Endometrial microvascular endothelial cells (primary cell): ENCODE measurements around the gene TM4SF4. TPM values are rescaled to one million over a fixed set of nuclear protein-coding genes. Genes with fewer than 3 reads are reported as not detected.
"Not testable (repeated sequence)": the region's sequence is repeated elsewhere in the genome, so short reads cannot be mapped to it uniquely, and the experiment has no call there.

Experiments
- in situ Hi-C: cut with HindIII; loops from 2 replicates; pipeline ENCODE4 v1.10.0; 2017; ENCODE audit warnings: low sequenced_read_pairs, low pct_unique_long_range_greater_than_20kb; ENCODE audit errors: inconsistent ontology term
- total RNA-seq: library from RNA; depleted of rRNA; stranded (reverse); fragments of >200 nt; gene quantifications from one replicate; pipeline ENCODE4 v1.2.3, GENCODE V29; 2015; ENCODE audit errors: inconsistent ontology term

TM4SF4 gene, protein sequence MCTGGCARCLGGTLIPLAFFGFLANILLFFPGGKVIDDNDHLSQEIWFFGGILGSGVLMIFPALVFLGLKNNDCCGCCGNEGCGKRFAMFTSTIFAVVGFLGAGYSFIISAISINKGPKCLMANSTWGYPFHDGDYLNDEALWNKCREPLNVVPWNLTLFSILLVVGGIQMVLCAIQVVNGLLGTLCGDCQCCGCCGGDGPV
- total RNA-seq = not detected

DNA sequence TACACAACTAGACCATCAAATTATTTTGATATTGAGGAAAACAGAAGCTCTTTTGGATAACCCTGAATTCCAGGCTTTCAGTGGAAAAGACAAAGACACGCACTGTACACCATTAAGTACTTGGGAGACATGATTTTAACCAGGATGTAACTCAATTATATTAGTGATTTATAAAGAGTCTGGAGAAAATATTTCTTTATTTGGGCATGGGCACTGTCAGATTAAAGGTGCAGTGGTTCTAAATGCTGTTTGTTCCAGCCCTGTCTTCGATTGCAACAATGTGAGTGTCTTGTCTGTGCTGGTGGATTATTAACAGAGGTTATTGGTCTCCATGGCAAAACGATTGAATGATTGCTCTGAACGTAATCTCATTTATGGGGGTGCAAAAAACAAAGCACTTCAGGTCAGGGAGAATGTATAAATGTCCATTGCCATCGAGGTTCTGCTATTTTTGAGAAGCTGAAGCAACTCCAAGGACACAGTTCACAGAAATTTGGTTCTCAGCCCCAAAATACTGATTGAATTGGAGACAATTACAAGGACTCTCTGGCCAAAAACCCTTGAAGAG lies at the start of gene TM4SF4:
Gene TM4SF4 (plus strand): TSS at position 448 of the 568 bp plus-strand sequence. CDS start 181 bp downstream, outside the sequence.
- in situ Hi-C loops = no loop called here

DNA sequence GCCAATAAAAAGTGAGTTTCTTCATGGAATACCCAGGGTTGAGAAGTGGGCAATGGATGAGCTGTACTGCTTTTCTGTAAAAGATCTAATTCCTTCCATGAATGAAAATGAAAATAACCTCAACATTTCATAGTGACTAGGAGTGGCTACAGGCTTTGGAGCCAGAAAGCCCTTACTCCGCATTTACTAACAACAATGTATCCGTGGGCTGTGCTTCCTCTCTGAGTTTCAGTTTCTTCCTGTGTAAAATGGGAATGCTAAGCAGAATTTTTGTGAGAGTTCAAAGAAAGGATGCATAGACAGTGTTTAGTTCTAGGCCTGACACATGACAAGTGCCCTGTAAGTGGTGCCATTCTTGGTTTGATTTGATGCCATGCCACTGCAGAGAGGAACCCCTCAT lies 49.6 kb upstream of the TM4SF4 start:
- in situ Hi-C loops = no loop called here

DNA sequence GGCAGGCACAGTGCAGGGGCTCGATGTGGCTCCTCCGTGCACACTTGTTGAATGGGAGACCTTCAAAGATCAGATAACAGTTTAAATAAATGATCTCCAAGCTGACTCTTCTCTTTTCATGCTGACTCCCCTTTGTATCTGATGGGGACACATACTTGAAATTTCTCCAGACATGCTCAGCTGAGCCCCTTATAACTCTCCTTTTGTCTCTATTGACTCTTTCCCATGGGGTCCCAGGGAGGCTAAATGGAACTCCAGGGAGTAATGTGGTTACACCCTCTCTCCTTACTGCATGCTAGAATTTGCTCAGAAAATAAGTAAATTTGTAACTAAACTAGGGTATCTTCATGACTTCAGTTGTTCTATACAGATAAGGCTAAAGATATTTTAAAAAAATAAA lies 48.2 kb upstream of the TM4SF4 start:
- in situ Hi-C loops = no loop called here

DNA sequence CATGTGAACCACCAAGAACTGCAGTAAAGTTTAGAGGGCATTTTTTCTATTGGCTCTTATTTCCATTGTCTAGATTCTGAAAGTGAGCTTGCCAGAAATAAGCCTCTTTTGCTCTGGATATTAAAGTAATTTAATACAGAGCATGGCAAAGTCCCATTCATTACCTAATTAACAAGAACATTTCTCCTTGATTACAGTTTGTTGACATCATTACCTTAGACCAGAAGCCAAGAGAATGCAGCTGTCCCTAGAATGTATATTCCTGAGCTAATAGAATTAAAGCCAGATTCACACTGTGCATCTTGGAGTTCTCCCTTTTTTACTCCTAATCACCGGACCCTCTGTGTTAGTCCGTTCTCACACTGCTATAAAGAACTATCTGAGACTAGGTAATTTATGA lies 46.4 kb upstream of the TM4SF4 start:
- in situ Hi-C loops = no loop called here

DNA sequence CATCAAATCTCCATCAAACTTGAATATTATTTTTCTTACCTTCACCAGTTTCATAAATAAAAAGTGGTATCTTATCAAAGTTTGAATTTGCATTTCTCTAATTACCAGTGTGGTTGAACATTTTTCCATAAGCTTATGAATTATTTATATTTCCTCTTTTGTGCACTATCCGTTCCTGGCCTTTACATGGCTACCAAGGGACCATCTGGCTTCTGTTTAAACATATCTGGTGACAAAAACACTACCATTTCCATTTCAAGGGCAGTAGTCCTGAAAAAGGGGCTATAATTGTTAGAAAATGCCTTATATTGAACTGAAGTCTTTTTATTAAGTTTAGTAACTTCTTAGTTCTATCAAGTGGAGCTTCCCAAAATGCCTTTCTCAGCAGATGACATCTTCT lies 44.3 kb upstream of the TM4SF4 start:
- in situ Hi-C loops = no loop called here

DNA sequence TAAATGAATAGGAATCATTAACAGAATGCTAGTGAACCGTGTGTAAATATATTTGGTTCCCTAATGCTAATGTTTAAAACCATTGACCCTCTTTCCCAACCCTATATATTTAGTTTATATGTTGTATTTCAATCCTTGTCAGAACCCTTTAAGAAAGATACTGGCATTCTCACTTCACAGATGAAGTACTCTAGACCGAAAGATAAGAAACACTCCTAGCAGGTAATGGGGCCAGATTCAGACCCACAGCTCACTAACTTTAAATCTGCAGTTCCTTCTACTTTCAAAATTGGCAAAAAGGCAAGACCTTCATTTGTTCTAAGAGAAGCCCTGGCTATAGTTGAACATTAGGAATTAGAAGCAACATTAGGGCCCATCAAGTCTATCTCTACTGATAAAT lies 42.3 kb upstream of the TM4SF4 start:
- in situ Hi-C loops = no loop called here

DNA sequence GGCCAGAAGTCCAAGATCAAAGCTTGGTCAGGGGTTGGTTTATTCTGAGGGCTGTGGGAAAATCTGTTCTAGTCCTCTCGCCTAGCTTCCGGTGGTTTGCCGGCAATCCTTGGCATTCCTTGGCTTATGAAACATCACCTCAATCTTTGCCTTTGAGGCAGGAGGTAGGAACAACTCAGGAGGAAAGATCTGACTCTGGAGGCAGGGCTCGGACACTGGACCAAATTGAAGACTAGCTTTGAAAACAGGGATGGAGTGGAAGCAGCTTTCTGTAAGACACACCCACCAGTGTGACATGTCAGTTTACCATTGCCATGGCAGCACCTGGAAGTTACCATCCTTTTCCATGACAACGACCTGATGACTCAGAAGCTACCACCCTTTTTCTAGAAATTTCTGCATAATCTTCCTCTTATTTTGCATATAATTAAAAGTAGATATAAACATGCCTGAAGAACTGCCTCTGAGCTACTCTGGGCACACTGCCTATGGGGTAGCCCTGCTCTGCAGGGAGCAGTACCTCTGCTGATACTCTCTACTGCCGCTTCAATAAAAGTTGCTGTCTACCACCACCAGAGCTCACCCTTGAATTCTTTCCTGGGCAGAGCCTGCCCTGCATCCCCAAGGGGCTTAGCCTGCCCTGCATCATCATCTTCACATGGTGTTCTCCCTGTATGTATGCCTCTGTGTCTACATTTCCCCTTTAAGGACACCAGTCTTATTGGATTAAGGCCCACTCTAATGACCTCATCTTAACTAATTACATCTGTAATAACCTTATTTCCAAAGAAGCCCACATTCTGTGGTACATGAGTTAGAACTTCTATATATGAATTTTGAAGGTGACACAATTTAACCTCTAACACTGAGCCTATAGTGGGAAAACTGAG lies 38.3 kb upstream of the TM4SF4 start:
- in situ Hi-C loops = no loop called here

DNA sequence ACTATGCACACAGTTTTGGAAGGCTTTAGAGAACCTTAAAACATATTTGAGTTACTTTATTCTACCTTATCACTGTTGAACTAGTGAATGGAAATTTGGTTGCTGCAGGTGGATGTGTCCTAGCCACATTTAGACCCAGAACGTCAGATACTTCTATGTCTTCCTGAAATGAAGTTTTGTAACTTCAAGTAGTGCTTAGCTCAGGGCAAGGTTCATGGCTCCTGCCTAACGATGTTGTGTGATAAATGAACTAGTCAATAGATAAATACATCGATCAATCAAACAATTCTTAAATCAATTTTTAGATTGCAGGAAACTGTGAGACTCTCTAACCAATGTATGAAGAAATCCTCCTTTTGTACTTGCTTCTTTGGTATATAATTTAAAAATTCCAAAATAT lies 37.2 kb upstream of the TM4SF4 start:
- in situ Hi-C loops = no loop called here

DNA sequence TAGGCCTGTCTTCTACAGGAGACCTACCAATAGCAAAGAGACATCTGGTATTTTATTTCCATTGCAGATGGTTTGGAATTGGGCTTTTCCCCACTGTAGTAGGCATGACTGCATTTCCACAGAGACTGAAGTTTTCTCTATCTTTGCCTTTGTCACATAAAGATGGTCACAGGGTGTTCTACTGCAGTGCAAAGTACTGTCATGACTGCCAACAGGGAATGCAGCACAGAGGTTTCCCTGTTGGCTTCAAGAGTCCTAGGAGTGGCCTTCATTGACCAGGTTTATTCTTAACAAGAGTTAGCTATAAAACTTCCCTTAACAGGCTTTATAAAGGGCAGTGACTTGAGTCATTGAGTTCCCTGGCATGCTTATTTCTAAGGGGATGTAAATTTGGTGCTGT lies 36.8 kb upstream of the TM4SF4 start:
- in situ Hi-C loops = no loop called here

DNA sequence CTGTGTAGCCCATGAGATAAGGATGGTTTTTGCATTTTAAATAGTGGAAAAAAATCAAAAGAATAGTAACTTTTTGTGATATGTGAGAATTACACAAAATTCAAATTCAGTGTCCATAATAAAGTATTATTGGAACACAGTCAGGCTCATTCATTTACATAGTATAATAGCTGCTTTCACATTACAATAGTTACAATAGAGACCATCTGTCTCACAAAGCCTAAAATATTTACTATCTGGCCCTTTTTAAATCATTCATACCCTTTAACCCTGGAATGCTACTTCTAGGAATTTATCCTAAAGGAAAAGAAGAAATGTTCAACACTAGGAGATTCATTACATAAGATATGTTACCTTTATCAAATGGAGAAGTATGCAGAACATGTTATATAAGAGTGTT lies 35.5 kb upstream of the TM4SF4 start:
- in situ Hi-C loops = no loop called here

DNA sequence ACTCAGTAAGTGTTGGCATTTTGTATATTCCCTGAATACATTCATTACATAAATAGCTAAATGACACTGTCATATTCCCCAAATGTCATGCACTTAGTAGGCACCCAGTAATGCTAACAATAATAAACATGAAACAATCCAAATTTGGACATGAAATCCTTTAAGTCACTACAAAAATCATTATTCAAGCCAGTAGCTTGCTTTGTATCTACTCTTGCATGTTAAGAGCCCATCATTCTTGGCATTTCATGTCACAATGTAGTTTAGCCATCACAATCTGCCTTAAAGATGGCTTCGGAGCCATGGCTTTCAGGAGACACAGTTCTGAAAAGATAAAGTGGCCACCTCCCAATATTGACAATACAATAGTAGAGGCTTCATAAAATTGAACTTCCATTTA lies 32.9 kb upstream of the TM4SF4 start:
- in situ Hi-C loops = no loop called here

DNA sequence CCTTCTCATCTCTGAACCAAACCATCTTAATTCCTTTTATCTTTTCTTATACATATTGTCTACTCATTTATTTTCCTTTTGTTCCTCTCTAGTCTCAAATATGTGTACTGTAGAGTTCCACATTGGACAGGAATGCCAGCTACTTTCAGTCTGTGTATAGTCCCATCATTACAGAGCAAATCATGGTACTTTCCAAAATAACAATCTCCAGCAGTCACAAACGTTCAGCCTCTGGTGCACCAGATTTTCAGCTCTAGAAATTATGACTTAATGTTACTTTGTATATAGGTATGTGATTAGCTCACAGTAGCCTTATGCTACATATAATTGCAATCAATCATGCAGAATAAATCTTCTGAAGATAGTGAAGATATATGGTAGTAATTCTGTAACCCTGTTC lies 32.5 kb upstream of the TM4SF4 start:
- in situ Hi-C loops = no loop called here

DNA sequence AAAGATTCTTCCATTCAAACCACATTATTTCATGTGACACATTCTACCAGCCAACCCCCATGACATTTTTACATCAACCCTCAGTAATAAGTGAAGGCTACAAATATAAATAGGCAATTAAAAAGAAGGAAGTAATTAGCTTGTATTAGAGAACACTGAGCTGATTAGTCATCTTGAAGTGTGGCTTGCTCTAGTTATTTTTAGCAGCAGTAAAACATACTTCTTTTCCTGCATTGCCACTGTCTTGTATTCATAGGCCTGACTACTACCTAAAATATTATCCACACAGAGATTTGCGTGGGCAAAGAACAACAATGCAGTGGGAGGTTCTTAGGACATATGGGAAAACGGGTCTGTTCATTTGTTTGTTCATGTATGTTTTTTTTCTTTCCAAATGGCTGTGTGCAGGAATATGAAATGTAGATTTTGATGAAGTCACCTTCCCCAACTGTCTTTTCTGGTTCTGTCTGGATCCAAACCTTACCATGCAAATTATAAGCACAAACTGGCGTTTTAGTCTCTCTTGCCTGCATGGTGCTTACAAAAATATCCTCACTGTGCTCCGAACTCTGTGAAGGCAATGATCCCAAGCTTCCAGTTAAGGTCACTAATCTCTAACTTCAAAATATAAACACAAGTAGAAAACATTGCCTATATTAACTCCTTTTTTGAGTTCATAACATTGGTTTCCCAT lies 31.5 kb upstream of the TM4SF4 start:
- in situ Hi-C loops = no loop called here

DNA sequence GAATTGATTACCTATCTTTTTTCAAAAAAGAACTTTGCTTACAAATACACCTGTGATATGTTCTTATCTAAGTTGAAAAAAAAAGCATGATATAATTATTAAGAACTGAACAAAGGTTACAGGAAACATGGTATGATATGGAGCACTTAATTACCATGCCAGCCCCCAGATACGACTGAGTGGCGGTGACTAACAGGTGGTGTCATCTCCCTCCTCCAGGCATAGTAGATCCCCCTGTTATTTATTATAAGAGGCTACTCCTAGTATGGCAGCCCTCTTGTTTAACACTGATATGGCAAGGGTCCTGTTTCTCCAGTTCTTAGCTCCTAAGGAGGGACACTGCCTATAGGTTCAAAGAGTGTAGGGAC lies 31.0 kb upstream of the TM4SF4 start:
- in situ Hi-C loops = no loop called here

DNA sequence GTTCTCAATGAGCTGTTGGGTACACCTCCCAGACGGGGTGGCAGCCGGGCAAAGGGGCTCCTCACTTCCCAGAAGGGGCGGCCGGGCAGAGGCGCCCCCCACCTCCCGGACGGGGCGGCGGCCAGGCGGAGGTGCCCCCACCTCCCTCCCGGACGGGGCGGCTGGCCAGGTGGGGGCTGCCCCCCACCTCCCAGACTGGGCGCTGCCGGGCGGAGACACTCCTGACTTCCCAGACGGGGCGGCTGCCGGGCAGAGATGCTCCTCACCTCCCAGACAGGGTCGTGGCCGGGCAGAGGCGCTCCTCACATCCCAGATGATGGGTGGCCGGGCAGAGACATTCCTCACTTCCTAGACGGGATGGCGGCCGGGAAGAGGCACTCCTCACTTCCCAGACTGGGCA lies 29.6 kb upstream of the TM4SF4 start:
- in situ Hi-C loops = not testable (repeated sequence)

DNA sequence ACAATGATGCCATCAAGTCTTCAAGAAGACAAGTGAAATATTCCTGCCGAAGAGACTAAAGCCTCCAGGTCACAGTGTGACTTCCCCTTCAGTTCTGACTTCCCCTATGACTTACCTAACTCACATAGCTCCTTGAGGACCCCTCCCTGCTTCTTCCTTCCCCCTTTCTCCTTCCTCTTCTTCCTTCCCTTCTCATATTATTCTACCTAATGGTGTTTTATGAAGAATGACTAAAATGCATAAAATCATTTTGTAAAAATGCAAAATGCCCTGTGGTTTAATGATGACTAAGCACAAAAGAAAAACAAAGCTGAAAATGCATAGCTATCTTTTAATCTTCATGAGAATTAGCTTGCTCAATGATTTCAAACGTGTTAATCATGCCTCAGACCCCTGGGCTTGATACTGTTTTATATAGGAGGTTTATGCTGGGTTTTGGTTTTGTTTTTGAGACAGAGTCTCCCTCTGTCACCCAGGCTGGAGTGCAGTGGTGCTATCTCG lies 26.1 kb upstream of the TM4SF4 start:
- in situ Hi-C loops = no loop called here

DNA sequence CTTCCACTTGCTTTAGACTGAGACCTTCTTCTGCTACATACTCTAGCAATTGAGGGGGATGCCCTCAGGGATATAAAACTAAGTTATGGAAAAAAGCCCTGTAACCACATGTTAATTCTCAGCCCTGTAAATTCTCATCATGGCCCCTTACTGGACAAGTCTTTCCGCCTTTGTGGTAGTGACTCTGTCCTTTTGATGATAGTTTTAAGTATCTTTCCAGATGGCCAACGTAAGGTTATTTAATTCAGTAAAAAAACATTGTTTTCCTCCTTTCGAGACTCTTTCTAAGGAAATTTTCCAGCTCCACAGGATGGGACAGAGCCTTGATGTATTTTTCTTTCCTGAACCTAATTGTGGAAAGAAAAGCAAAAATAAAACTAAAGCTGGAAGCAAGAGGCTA lies 25.3 kb upstream of the TM4SF4 start:
- in situ Hi-C loops = no loop called here

DNA sequence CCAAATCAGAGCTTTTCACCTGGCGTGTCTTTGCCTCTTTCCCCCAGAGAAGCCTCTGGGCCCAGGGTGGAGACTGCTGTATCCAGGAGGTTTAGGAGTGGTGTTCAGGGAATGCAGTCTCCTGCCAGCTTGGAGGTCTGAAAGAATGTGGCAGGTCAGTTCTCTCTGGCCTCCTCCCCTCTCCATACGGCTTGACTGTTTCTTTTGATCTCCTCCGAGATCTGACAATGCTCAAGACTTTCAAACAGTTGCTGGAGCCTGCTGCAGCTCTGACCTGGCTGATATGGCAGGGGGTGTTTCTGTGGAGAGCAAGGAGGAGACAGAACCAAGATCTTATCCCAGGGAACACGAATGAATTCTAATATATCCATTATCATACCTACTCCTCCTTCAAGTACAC lies 24.7 kb upstream of the TM4SF4 start:
- in situ Hi-C loops = no loop called here

DNA sequence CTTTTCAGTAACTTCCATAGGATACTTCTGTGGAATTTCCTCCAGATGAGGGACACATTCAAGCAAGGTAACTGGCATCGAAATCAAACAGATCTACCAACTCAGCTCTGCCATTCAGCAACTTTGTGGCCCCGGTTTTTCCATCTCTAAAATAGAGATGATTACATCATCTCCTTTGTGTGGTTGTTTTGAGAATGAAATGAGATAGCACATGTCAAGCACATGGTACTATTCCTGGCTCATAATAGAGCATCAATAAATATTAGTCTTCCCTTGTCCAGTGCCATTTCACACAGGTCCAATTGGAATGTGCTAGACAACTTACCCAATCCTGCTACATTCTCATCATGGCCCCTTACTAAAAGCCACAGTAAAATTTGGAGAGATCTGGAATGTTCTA lies 24.2 kb upstream of the TM4SF4 start:
- in situ Hi-C loops = no loop called here
